ENCODE results near the gene KCNJ6.
"Not testable (repeated sequence)": the region's sequence is repeated elsewhere in the genome, so short reads cannot be mapped to it uniquely, and the experiment has no call there.

Gene KCNJ6

DNA sequence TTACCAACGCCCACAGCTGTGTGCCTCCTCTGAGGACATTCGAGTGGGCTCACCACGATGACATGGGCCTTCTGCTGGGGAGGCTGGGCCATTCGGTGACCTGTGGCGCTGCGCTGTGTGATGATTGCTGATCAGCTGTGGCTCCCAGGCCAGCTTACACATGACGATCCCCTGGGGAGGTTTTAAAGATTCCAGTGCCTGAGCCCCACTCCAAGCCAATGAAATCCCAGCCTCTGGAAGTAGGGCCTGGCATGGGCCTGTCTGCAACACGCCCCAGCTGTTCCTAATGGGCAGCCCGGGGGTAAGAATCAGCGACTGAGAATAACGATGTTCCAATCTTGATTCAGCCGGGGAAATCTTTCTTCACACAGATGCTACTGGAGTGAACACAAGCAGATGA lies 153.7 kb downstream of the KCNJ6 start:
- in situ Hi-C loops (cut with HindIII; ENCODE audit: low pct_ligation_motif_present, low pct_unique_long_range_greater_than_20kb, low sequenced_read_pairs) = no loop called here
- no peak for DNase-seq

DNA sequence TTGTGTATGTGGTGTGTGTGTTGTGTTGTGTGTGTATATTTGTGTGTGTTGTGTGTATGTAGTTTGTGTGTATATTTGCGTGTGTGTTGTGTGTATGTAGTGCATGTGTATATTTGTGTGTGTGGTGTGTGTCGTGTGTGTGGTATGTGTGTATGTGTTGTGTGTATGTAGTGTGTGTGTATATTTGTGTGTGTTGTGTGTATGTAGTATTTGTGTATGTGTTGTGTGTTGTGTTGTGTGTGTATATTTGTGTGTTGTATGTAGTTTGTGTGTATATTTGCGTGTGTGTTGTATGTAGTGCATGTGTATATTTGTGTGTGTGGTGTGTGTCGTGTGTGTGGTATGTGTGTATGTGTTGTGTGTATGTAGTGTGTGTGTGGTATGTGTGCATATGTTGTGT lies 154.9 kb downstream of the KCNJ6 start:
- DNase-seq; in situ Hi-C loops (cut with HindIII; ENCODE audit: low pct_ligation_motif_present, low pct_unique_long_range_greater_than_20kb, low sequenced_read_pairs): not testable (repeated sequence)

DNA sequence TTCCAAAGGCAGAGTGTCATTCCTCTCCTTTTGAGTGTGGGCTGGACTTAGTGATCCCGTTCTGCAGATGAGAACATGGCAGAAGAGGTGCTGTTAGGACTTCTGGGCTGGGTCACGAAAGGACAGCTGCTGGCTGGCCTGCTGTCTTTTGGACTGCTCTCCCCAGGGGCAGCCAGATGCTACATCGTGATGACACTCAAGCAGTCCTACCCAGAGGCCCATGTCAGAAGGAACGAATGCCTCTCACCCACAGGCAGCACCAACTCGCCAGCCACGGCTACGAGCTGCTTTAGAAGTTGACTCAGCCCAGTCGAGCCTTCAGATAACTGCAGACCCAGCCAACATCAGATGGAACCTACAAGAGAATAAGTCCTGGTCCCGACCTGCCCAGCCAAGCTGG lies 156.5 kb downstream of the KCNJ6 start:
- DNase-seq = no peak
- in situ Hi-C loops (cut with HindIII; ENCODE audit: low pct_ligation_motif_present, low pct_unique_long_range_greater_than_20kb, low sequenced_read_pairs) = no loop called here

DNA sequence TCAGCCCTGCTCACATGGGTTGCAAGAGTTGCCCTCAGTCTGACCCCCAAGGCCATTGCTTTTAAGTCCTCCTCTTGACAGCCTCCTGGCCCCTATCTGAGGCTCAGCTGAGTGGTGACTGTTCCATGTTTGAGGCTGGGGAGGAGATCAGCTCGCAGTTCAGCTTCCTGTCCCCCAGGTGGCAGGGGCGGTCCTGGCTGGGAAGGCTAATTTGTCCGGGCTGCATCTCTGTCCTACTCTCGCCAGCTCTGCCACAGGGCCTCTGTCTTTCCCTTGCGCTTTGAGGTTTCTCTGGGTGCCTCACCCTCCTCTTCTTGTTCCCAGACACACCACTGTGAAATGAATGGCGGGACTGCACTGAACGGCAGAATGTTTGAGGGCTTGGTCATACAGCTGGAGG lies 157.3 kb downstream of the KCNJ6 start:
- DNase-seq = peak; percentile 36
- in situ Hi-C loops (cut with HindIII; ENCODE audit: low pct_ligation_motif_present, low pct_unique_long_range_greater_than_20kb, low sequenced_read_pairs) = no loop called here

DNA sequence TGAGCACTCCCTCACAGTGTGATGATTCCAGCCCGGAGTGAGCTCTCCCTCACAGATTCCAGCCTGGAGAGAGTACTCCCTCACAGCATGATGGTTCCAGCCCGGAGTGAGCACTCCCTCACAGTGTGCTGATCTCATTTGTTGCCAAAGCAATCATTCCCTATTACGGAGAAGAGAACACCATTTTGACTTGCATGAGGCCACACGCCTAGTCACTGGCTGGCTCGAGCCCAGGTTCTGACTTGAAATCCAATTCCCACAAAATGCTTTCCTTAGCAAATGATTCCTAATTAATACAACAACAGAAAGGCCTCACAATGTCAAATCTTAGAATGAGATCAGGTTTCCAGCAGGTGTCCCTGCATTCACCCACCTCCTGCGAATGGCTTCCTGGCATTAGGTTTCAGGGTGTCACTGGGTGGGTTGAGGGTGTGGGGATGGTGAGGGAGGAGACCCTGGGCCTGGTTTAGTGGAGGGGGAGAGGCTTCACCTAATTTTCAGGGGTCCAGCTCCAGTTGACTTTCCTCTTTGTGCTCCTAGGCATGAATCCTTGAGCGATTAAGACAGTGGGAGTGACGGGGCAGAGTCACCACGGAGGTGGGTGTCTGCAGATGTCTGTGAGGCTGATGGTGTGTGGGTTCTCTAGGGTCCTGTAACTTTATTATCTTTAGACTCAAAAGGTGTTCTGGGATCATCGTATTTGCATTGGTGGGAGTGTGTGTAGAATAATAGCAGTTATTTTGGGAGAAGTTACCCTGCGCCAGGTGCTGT lies 158.5 kb downstream of the KCNJ6 start:
- in situ Hi-C loops (cut with HindIII; ENCODE audit: low pct_ligation_motif_present, low pct_unique_long_range_greater_than_20kb, low sequenced_read_pairs) = no loop called here
- DNase-seq = no peak

DNA sequence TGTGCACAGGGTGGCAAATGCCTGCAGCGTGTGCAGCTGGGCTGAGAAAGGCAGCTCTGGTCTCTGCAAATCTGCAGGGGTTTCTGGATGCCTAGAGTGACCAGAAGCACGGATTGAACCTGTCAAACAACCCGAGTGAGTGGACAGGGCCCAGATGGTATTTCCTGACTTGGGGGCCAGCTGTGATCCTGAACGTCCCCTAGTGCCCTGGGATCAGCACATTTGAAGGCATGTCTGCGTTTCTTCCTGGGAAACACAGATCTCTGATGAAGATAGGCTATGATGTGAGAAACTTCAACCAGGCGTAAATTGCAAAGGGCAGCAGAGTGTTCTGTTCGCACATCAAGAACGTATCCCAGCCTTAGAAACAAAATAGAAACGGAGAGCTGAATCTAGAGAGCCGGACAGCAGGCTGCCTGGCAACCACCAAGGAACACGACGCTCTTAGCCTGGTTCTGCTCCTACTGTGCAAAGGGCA lies 163.1 kb downstream of the KCNJ6 start:
- in situ Hi-C loops (cut with HindIII; ENCODE audit: low pct_ligation_motif_present, low pct_unique_long_range_greater_than_20kb, low sequenced_read_pairs) = no loop called here
- DNase-seq = no peak

DNA sequence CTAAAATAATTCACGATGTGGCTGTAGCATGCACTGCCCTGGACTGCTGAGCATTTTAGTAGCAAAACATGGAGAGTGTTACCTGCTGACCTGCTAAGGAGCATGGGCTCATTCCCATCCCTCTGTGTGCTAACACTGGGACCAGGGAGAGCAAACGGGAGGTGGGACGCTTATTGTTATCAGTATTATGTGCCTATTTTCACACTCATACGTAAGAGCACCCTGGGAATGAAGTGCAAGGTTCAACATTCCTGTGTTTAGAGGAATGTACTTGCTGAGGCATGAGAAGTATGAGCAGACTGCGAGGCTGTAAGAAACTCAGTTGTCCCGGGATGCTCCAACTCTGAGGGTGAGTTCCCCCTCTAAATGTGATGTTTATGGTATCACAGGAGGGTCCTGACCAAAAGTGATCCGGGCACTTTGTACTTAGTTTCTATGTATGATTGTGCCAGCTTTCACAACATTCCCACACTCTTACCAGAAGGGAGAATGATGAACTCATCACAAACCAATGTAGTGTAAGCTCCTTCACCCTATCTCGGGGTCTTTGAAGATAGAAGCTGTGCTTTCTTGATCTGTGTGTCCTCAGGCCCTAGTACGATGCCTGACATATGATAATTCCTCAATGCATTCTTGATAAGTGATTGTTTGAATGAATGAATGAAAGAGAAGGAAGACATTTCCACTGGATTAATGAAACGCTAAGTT lies 164.8 kb downstream of the KCNJ6 start:
- in situ Hi-C loops (cut with HindIII; ENCODE audit: low pct_ligation_motif_present, low pct_unique_long_range_greater_than_20kb, low sequenced_read_pairs) = no loop called here
- DNase-seq = no peak

DNA sequence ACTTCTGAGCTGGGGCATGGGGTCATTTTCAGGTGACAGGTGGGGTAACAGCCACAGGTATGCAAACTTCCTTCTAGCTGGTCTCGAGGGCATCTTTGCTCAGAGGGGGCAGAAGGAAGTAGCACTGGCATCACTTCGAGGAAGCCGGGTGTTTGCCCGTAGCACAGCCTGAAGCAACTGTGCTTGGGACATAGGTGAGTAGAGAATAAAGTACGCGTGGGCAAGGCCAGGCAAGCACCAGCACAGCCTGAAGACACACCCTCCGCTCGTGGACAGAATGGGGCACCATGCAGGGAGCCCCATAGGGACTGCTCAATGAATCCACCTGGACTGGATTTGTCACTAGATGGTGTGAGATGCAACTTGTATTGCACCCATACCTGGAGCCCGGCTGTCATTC lies 167.1 kb downstream of the KCNJ6 start:
- in situ Hi-C loops (cut with HindIII; ENCODE audit: low pct_ligation_motif_present, low pct_unique_long_range_greater_than_20kb, low sequenced_read_pairs) = no loop called here
- no peak for DNase-seq

DNA sequence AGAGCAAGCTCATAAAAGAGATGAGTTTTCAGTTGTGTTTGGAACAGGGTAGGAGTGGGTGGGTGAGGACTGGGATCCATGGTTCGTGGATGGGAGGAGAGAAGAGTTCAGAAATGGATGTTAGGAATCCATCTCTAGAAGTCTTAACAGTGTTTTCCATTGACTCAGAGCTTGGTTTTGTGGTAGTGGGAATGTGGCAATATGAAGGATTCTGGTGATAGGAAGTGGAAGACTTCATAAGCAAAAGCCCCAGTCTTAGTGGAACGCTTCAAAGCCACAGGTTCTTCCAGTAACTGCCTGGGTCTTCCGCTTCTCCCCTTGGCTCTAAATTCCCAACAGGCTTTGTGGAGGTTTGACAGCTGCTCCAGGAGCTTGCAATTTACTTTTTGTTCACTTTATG lies 167.9 kb downstream of the KCNJ6 start:
- DNase-seq = no peak
- in situ Hi-C loops (cut with HindIII; ENCODE audit: low pct_ligation_motif_present, low pct_unique_long_range_greater_than_20kb, low sequenced_read_pairs) = no loop called here

DNA sequence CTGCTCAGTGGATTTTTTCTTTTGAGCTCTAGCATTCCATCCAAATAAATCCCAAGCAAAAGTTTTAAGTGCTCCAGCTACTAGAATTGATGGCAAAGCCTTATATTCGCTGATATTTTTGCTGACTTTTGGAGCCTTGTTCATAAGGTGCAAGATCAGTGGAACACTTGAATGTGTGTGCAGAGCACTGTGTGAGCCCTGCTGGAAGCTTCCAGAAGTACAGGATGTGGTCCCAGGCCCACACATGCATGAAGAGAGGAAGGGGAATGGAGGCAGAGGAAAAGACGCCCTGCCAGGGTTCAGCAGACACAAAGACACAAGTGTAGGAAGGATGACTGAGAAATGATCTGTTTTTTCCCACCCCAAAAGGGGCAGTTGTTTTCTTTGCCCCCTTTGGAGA lies 169.4 kb downstream of the KCNJ6 start:
- in situ Hi-C loops (cut with HindIII; ENCODE audit: low pct_ligation_motif_present, low pct_unique_long_range_greater_than_20kb, low sequenced_read_pairs) = no loop called here
- DNase-seq = no peak

DNA sequence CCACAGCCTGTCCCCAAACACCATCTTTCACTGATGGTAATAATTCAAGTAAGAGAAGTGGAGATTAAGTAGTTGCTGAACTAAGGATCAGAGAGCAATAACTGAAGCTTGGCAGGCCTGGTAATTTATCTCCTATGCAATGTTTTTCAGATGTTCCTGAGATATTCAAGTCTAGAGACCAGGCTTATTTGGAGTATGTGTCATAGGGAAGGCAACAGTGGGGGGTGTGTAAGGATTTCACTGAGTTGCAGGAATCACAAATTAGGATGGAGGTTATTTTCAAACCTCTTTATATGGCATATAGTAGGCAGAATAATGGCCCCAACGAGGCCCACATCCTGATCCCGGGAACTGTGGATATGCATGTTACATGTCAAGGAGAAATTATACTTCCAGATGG lies 171.7 kb downstream of the KCNJ6 start:
- no peak for DNase-seq
- in situ Hi-C loops (cut with HindIII; ENCODE audit: low pct_ligation_motif_present, low pct_unique_long_range_greater_than_20kb, low sequenced_read_pairs) = no loop called here

DNA sequence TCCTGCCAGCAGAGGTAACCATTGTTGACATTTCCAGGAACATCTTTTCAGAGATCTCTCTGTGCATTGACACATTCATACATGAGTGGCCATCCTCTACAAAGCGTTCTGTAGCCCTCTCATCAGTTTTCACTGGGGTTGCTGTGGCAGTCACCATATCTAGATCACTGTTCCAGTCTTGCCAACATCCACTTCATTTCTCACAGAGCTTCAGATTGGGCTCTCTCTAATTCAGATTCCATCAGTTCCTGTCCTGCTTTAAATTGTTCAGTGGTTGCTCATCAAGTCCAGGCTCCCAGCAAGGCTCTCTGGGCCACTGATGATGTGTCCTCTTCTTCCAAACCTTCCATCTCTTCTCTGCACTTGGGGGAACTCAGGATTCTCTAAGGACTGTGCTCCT lies 173.7 kb downstream of the KCNJ6 start:
- in situ Hi-C loops (cut with HindIII; ENCODE audit: low pct_ligation_motif_present, low pct_unique_long_range_greater_than_20kb, low sequenced_read_pairs) = no loop called here
- DNase-seq = no peak

DNA sequence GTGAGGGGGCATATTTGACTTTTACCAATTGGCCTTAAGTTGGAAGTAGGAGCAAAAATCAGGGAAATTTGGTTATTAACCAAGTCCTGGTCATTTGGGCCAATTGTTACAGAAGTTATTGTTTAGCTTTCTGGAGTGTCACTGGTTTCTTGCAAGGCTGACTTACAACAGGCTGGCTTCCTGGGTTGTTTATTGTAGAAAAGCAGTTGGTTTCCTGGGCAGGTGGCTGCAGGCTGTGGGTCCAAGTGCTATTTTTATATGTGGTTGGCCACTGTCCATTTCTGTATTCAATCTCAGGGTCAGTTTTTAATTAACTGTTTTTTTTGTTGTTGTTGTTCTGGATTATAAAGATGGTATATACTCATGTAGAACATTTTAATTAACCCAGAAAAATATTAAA lies 174.1 kb downstream of the KCNJ6 start:
- DNase-seq = no peak
- in situ Hi-C loops (cut with HindIII; ENCODE audit: low pct_ligation_motif_present, low pct_unique_long_range_greater_than_20kb, low sequenced_read_pairs) = no loop called here

DNA sequence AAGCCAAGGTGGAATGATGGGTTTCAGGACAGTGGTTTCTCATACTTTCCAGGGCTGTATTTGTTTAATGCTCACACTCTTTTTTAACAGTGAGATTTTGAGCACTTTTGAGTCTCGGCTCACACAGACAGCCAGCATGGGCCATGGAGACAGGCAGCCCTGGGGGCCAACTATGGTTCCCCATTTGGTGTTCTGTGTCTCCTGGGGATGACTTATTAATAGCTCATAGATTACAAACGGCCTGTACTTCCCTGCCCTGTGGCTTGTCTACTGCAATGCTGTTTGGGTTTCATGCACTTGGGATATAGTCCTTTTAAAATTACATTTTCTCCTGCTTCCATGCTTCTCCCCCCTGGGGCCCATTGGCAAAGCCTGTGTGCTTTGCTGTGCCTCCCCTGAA lies 178.3 kb downstream of the KCNJ6 start:
- in situ Hi-C loops (cut with HindIII; ENCODE audit: low pct_ligation_motif_present, low pct_unique_long_range_greater_than_20kb, low sequenced_read_pairs) = no loop called here
- DNase-seq = no peak

DNA sequence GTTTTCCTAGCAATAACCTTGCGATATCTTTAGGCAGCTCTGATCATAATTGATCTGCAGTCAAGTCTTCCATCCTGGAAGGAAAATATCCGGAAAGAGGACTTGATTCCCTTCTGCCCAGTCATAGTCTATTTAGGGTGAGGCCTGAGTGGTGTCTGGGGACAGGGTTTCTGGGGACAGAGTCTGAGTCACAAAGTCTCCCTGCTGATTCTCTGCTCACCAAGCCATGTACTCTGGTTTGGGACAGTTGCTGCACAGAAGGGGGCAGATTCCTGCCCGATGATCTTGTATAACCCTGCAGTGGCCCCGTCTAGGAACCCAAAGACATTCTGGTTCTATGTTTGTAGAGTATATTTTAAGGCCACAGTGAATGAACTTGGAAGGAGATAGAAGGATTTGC lies 178.8 kb downstream of the KCNJ6 start:
- in situ Hi-C loops (cut with HindIII; ENCODE audit: low pct_ligation_motif_present, low pct_unique_long_range_greater_than_20kb, low sequenced_read_pairs) = no loop called here
- DNase-seq = no peak

DNA sequence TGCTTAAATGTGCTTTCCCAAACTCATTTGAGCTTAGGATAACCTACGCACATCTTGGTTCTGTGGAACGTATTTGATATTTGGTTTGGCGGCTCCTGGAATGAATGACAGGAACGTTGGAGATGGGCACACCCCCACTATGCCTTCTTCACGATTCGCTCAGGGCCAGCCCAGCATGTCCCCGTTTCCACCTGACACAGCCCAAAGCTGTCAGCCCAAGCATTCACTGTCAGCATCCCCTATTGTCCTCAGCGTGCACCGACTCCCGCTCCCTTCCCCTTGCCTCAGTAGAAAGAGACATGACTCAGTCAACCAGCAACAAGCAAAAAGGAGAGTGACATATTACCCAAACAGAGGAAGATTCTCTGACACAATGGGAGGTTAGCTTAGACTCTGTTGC lies 181.4 kb downstream of the KCNJ6 start:
- in situ Hi-C loops (cut with HindIII; ENCODE audit: low pct_ligation_motif_present, low pct_unique_long_range_greater_than_20kb, low sequenced_read_pairs) = no loop called here

DNA sequence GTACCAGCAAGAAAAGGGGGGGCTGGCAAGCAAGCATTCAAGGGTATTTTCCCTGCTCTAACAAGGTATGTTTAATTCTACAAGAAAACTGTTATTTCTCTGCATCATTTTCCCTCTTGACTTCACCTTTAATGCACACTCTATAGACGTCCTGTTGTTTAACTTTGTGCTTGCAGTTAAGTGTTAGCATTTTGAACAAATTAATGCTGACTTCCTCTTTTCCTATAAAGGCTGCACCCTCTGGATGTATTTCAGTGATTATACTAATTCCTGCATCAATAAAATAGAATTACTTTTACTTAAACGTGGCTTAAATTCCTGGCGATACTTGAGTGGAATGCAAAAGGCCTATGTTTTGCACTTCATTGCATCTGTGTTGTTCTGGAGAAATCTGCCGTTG lies 183.3 kb downstream of the KCNJ6 start:
- in situ Hi-C loops (cut with HindIII; ENCODE audit: low pct_ligation_motif_present, low pct_unique_long_range_greater_than_20kb, low sequenced_read_pairs) = no loop called here

More for the DNA sequence above, 181.4 kb downstream of the KCNJ6 start:
- DNase-seq = no peak

DNA sequence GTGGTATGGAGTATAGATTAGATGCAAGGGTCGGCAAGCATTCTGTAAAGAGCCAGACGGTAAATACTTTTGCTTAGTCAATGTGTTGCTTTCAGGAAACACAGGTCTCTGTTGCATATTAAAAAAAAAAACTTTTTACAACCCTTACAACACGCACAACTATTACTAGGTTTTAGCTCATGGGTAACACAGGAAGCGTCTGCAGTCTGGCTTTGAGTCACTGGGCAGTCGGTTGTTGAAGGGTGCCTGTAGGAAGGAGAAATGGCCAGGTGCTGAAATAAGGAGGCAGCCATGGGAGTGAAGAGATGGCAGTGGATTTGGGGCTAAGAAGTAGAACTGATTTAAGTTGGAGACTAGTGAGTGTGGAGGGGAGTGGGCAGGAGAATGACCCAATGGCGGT lies 192.1 kb downstream of the KCNJ6 start:
- in situ Hi-C loops (cut with HindIII; ENCODE audit: low pct_ligation_motif_present, low pct_unique_long_range_greater_than_20kb, low sequenced_read_pairs) = no loop called here

More for the DNA sequence above, 183.3 kb downstream of the KCNJ6 start:
- DNase-seq = no peak

DNA sequence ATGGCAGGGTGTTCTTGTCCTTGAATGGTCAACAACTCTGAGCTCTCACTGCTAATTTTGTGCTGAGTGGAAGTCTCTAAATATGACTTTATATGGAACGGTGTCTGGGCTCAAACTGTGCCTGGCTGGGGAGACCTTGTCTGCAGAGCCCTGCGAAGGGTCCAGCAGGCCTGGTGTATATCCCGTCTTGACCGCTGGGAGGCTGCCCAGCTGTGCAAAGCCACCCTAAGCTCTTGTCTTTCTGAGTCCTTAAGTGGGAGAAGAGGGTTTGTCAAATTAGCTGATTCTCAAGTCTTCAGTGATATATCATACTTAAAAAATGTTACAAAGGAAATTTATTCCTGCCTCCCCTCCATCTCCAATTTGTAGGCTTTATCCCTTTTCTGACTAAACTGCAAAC lies 198.7 kb downstream of the KCNJ6 start:
- no peak for DNase-seq

More for the DNA sequence above, 192.1 kb downstream of the KCNJ6 start:
- DNase-seq = no peak

DNA sequence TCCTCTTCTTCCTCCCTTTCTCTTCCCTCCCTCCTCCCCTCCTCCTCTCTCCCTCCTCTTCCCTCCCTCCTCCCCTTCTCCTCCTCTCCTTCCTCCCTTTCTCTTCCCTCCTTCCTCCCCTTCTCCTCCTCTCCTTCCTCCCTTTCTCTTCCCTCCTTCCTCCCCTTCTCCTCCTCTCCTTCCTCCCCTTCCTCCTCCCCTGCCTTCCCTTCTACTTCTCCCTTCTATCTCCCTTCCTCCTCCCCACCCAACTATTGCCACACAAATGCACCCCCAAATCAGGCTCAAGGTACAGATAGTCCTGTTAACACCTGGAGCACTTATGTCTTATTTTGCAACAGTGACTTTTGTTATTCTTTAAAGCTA lies 203.7 kb downstream of the KCNJ6 start:
- in situ Hi-C loops (cut with HindIII; ENCODE audit: low pct_ligation_motif_present, low pct_unique_long_range_greater_than_20kb, low sequenced_read_pairs); DNase-seq: not testable (repeated sequence)

More for the DNA sequence above, 198.7 kb downstream of the KCNJ6 start:
- in situ Hi-C loops (cut with HindIII; ENCODE audit: low pct_ligation_motif_present, low pct_unique_long_range_greater_than_20kb, low sequenced_read_pairs) = no loop called here
